Measurements from ENCODE around the gene ADAMTS13.

ADAMTS13 gene

GRCh38 chr9:133428617-133429101, 6.5 kb downstream of the ADAMTS13 start:
- H3K4me3 ChIP-seq (IDR thresholded peaks at IDR 0.05; ENCODE audit: insufficient read depth, low read depth, low read length) = no peak overlapping the region

GRCh38 chr9:133429214-133429613, 7.0 kb downstream of the ADAMTS13 start:
- no peaks in the 10 kb centered on the region for H3K4me1 ChIP-seq (ENCODE audit: low read depth, poor library complexity, severe bottlenecking)
- H4K20me1 ChIP-seq (ENCODE audit: insufficient read depth) = no peaks in the 10 kb centered on the region
- H3K9ac ChIP-seq = no peak overlapping the region
- no peaks in the 10 kb centered on the region for H3K79me2 ChIP-seq (ENCODE audit: insufficient read depth, low read depth)
- peaks cover 69% of the 10 kb centered on the region for H3K27me3 ChIP-seq (ENCODE audit: insufficient read depth, low read depth)
- no peak overlapping the region for H3K4me3 ChIP-seq (IDR thresholded peaks at IDR 0.05; ENCODE audit: insufficient read depth, low read depth, low read length)
- no peak overlapping the region for H3K27ac ChIP-seq
- H2AFZ ChIP-seq (ENCODE audit: low read depth) = no peak overlapping the region
- H3K36me3 ChIP-seq (ENCODE audit: insufficient read depth) = no peaks in the 10 kb centered on the region
- TF ChIP-seq CTCF (conservative IDR thresholded peaks at IDR 0.05; ENCODE audit: low read depth, low read length) = no peak
- H3K4me2 ChIP-seq = no peak overlapping the region

More at GRCh38 chr9:133428617-133429101, 6.5 kb downstream of the ADAMTS13 start:
- Histone ChIP-seq H3K79me2 (ENCODE audit: insufficient read depth, low read depth) (no peaks in the 10 kb centered on the region), H3K9ac (no peak overlapping the region), H3K4me2 (no peak overlapping the region), H3K4me1 (ENCODE audit: low read depth, poor library complexity, severe bottlenecking) (no peaks in the 10 kb centered on the region), H2AFZ (ENCODE audit: low read depth) (no peak overlapping the region), H4K20me1 (ENCODE audit: insufficient read depth) (no peaks in the 10 kb centered on the region), H3K27ac (no peak overlapping the region), H3K36me3 (ENCODE audit: insufficient read depth) (no peaks in the 10 kb centered on the region), H3K27me3 (ENCODE audit: insufficient read depth, low read depth) (peaks cover 69% of the 10 kb centered on the region)
- TF ChIP-seq CTCF (conservative IDR thresholded peaks at IDR 0.05; ENCODE audit: low read depth, low read length) = no peak

GRCh38 chr9:133429641-133430161, 7.5 kb downstream of the ADAMTS13 start:
- no peak overlapping the region for H3K27ac ChIP-seq
- no peaks in the 10 kb centered on the region for H3K79me2 ChIP-seq (ENCODE audit: insufficient read depth, low read depth)
- H3K27me3 ChIP-seq (ENCODE audit: insufficient read depth, low read depth) = peaks cover 69% of the 10 kb centered on the region
- no peak for TF ChIP-seq CTCF (conservative IDR thresholded peaks at IDR 0.05; ENCODE audit: low read depth, low read length)
- H3K36me3 ChIP-seq (ENCODE audit: insufficient read depth) = no peaks in the 10 kb centered on the region
- H3K9ac ChIP-seq = no peak overlapping the region
- H3K4me3 ChIP-seq (IDR thresholded peaks at IDR 0.05; ENCODE audit: insufficient read depth, low read depth, low read length) = no peak overlapping the region
- H3K4me1 ChIP-seq (ENCODE audit: low read depth, poor library complexity, severe bottlenecking) = no peaks in the 10 kb centered on the region
- H3K4me2 ChIP-seq = no peak overlapping the region
- no peak overlapping the region for H2AFZ ChIP-seq (ENCODE audit: low read depth)
- no peaks in the 10 kb centered on the region for H4K20me1 ChIP-seq (ENCODE audit: insufficient read depth)

GRCh38 chr9:133430244-133430643, 8.1 kb downstream of the ADAMTS13 start:
- Histone ChIP-seq H3K79me2 (ENCODE audit: insufficient read depth, low read depth) (no peaks in the 10 kb centered on the region), H3K4me1 (ENCODE audit: low read depth, poor library complexity, severe bottlenecking) (no peaks in the 10 kb centered on the region), H3K27me3 (ENCODE audit: insufficient read depth, low read depth) (peaks cover 69% of the 10 kb centered on the region), H3K4me3 (IDR thresholded peaks at IDR 0.05; ENCODE audit: insufficient read depth, low read depth, low read length) (no peak overlapping the region), H3K4me2 (no peak overlapping the region), H3K9ac (no peak overlapping the region), H3K36me3 (ENCODE audit: insufficient read depth) (no peaks in the 10 kb centered on the region), H2AFZ (ENCODE audit: low read depth) (no peak overlapping the region), H4K20me1 (ENCODE audit: insufficient read depth) (no peaks in the 10 kb centered on the region), H3K27ac (no peak overlapping the region)
- no peak for TF ChIP-seq CTCF (conservative IDR thresholded peaks at IDR 0.05; ENCODE audit: low read depth, low read length)
